Measurements from ENCODE around the gene GLIS2.

Gene GLIS2

DNA sequence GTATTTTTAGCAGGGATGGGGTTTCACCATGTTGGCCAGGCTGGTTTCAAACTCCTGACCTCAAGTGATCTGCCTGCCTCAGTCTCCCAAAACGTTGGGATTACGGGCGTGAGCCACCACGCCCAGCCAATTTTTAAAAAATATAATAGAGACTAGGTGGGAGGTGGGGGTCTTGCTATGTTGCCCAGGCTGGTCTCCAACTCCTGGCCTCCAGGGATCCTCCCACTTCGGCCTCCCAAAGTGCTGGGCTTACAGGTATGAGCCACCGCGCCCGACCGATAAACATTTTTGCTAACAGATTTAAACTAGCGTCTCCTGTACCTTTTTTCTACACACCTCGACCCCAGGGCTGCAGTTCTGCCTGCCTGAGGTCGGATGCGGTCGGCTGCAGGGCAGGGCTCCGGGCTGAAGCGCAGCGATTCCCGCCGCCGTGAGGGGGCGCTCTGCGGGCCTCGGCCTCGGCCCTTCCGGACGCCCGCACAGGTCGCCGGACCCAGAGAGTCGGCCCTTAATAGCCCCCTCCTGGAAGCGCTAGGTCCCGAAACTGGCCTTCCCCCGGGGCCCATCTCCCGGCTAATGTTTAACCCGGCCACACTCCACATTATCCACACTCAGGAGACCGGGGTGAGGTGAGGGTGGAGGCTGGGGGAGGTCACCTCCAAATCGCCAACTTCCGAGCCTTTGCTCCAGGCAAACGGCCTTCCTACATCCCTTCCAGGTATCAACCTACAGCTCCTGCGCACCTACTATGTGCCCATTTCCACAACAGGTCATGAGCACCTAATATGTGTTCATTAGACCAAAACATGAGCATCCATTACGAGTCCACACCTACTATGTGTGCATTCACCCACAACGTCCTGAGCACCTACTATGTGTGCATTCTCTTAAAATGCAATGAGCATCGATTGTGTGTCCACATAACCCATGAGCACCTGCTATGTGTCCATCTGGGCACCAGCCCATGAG is 2.0 kb upstream of the GLIS2 start:
- Histone ChIP-seq H3K4me3 (ENCODE audit: insufficient read depth, low read depth, low read length) (no peak overlapping the region), H3K27me3 (ENCODE audit: control insufficient read depth, insufficient read depth, low read length, poor library complexity, severe bottlenecking) (peaks cover 24% of the 10 kb centered on the region), H3K4me1 (ENCODE audit: control insufficient read depth, insufficient read depth, low read length) (peaks cover 43% of the 10 kb centered on the region), H3K36me3 (ENCODE audit: control insufficient read depth, insufficient read depth, low read length) (no peaks in the 10 kb centered on the region), H3K9me3 (ENCODE audit: control insufficient read depth, low read length) (no peaks in the 10 kb centered on the region), H3K27ac (ENCODE audit: insufficient read depth, low read depth, low read length, poor library complexity, severe bottlenecking) (no peak overlapping the region)
- 20 to 21% methylated on average over 43 of the region's 43 CpGs for WGBS, 2 experiments

DNA sequence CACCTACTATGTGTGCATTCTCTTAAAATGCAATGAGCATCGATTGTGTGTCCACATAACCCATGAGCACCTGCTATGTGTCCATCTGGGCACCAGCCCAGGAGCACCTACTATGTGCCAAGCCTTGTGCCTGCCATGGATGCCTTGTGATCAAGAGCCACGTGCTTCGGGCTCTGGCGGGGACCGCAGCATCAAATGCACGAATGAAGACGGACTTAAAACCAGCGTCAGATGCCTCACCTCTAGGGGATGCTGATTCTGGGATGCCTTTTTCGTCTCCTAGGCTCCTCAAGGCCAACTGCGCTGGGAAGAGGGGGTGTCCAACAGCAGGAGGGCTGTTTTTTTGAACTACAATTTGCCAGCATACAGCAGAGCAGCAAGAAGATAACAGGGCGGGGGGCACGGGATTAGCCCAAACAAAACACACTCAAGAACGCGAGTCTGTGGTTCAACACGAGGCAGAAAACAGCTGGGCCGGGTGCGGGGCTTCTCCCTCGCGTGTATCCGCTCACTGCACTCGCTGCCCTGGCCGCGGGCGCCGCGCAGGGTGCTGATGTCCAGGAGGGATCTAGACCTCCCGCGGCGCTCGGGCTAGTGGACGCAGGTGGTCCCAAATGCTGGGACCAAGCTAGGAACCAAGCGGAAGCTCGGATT is 1.2 kb upstream of the GLIS2 start:
- peak overlapping the region; percentile 54 for H3K4me3 ChIP-seq (ENCODE audit: insufficient read depth, low read depth, low read length)
- peak overlapping the region; percentile 8 for H3K27ac ChIP-seq (ENCODE audit: insufficient read depth, low read depth, low read length, poor library complexity, severe bottlenecking)

DNA sequence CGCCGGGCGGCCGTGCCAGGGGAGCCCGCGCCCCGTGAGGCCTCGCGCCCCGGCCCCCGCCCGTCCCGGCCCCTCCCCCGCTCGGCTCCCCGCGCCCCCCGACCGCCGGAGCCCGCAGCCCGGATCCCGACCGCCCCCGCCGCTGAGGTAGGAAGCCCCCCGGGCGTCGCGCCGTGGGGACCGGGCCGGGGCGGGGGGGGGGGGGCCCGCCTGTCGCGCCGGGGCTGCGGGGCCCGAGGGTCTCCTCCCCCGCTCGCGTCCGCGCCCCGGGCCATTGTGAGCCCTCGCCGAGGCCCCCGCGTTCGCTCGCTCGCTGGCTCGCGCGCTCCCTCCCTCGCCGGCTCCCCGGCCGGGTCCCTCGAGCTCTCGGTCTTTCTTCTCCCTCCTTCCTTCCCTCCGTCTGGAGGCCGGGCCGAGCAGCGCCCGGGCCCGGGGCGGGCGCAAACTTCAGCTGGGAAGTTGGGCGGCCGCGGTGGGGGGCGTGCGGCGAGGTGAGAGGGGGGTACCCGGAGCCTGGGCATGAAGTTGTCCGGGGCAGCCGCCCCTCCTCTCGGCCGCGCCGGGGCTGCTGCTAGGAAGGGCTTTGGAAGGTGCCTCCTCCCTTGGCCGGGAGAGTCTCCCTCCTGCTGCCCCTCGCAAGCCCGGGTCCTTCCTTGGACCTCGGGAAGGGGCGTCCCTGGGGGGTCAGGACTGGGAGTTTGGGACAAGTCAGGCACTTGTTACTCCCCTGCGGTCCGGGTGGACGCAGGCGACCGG is 419 bp downstream of the GLIS2 start:
- H3K27ac ChIP-seq (ENCODE audit: insufficient read depth, low read depth, low read length, poor library complexity, severe bottlenecking), result no peak overlapping the region
- H3K36me3 ChIP-seq (ENCODE audit: control insufficient read depth, insufficient read depth, low read length), result no peaks in the 10 kb centered on the region
- no peaks in the 10 kb centered on the region for H3K9me3 ChIP-seq (ENCODE audit: control insufficient read depth, low read length)
- 0% methylated on average over 93 of the region's 93 CpGs for WGBS, 2 experiments
- peaks cover 49% of the 10 kb centered on the region for H3K4me1 ChIP-seq (ENCODE audit: control insufficient read depth, insufficient read depth, low read length)
- peaks cover 24% of the 10 kb centered on the region for H3K27me3 ChIP-seq (ENCODE audit: control insufficient read depth, insufficient read depth, low read length, poor library complexity, severe bottlenecking)
- peak overlapping the region; percentile 73 for H3K4me3 ChIP-seq (ENCODE audit: insufficient read depth, low read depth, low read length)

More for the DNA sequence above, 1.2 kb upstream of the GLIS2 start:
- peaks cover 24% of the 10 kb centered on the region for H3K27me3 ChIP-seq (ENCODE audit: control insufficient read depth, insufficient read depth, low read length, poor library complexity, severe bottlenecking)
- H3K36me3 ChIP-seq (ENCODE audit: control insufficient read depth, insufficient read depth, low read length), result no peaks in the 10 kb centered on the region
- WGBS, 2 experiments, result 5 to 6% methylated on average over 33 of the region's 33 CpGs
- H3K9me3 ChIP-seq (ENCODE audit: control insufficient read depth, low read length), result no peaks in the 10 kb centered on the region
- H3K4me1 ChIP-seq (ENCODE audit: control insufficient read depth, insufficient read depth, low read length), result peaks cover 44% of the 10 kb centered on the region

DNA sequence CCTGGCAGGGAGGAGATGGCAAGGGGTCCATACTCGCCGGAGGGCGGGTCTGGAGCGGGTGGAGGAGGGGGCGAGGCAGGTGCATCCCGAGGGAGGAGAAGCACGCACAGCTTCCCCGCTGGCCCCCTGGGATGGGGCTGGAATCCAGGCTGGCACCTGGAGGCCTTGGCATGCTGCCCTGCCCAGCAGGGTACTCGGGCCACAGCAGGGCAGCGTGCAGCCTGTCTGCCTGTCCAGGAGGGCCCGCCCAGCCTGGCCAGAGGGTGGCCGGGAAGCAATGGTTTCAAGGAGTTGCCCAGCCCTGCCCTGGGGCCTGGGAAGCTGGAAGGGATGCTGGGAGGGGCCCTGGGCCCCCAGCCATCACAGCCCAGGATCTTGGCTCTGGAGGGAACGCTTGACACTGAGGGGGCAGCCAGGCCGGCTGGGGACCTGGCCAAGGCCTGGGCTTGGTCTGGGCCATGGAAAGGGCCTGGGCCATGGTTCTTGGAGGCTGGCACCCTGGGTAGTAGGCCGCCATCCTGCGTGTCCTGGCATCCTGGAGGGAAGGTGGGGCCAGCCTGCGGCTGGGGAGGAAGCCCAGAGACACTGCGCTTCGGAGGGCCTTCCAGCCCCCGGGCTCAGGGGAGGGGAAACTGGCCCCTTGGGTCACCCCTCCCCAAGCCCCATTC is 1.1 kb downstream of the GLIS2 start:
- H3K36me3 ChIP-seq (ENCODE audit: control insufficient read depth, insufficient read depth, low read length), result no peaks in the 10 kb centered on the region
- H3K4me1 ChIP-seq (ENCODE audit: control insufficient read depth, insufficient read depth, low read length), result peaks cover 49% of the 10 kb centered on the region
- peak overlapping the region; percentile 73 for H3K4me3 ChIP-seq (ENCODE audit: insufficient read depth, low read depth, low read length)
- peaks cover 24% of the 10 kb centered on the region for H3K27me3 ChIP-seq (ENCODE audit: control insufficient read depth, insufficient read depth, low read length, poor library complexity, severe bottlenecking)
- WGBS, 2 experiments, result 29 to 30% methylated on average over 20 of the region's 20 CpGs
- no peak overlapping the region for H3K27ac ChIP-seq (ENCODE audit: insufficient read depth, low read depth, low read length, poor library complexity, severe bottlenecking)
- H3K9me3 ChIP-seq (ENCODE audit: control insufficient read depth, low read length), result no peaks in the 10 kb centered on the region

DNA sequence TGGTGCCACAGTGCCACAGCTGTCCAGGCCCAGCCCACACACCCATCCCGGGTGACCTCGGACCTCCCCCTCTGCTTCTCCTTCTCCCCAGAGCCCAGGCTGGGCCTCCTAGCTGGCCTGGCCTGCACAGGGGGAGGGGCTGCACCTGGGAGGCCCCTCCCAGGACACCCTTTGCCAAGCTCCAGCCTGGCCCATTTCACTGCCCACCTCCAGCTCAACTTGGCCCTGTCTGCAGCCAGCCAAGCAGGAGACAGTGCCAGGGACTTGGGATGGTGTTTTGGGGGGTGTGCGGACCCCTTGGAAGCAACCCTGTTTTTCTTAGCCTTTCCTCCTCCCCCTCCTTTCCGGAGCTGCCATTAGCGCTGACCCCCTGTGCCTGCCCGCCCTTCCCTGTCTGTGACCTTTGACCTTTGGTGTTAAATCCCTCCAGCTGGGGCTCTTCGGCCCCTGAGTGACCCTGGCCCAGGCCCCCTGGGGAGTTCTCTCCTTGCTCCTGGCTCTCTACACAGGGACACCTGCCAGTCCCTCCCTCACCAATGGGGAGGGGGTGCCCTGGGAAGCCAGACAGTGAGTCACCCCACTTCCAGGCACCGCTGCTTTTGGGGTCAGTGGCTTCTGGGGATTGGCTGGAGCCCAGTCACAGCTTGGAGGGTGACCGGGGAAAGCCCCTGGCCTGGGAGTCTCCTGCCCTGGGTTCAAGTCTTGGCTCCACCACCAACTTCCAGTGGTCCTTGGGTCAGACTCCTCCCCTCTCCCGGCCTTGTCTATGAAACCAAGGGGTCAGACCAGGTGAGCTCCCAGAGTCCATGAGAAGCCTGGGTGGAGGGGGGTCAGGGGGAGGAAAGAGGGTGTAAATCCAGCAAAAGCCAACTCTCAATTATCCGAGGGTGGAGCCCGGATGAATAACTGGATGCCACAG is 1.9 kb downstream of the GLIS2 start:
- Histone ChIP-seq H3K27me3 (ENCODE audit: control insufficient read depth, insufficient read depth, low read length, poor library complexity, severe bottlenecking) (peaks cover 24% of the 10 kb centered on the region), H3K4me1 (ENCODE audit: control insufficient read depth, insufficient read depth, low read length) (peaks cover 49% of the 10 kb centered on the region), H3K4me3 (ENCODE audit: insufficient read depth, low read depth, low read length) (peak overlapping the region; percentile 73), H3K36me3 (ENCODE audit: control insufficient read depth, insufficient read depth, low read length) (no peaks in the 10 kb centered on the region), H3K27ac (ENCODE audit: insufficient read depth, low read depth, low read length, poor library complexity, severe bottlenecking) (peak overlapping the region; percentile 4), H3K9me3 (ENCODE audit: control insufficient read depth, low read length) (no peaks in the 10 kb centered on the region)
- WGBS, 2 experiments, result 51 to 54% methylated on average over 12 of the region's 12 CpGs

DNA sequence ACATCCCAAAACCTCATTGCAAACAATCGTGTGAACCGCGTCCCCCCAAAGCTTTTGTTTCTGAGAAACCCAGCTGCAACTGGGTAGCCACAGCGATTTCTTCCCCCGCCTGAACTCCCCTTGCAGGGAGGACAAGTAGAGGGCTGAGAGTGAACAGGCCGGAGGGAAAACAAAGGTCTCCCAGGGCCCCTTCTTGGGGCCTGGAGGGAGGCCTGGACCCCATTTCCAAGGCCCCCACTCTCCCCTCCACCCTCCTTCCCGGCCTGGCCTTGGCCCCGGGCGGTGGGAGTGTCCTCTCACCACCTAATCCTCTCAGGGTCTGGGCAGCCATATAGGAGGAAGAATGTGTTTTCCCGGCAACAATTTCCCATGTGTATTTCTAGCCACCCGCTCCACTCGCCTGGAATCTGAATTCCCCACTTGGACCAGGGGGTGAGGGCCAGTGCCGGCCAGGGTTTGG is 2.6 kb downstream of the GLIS2 start:
- WGBS, 2 experiments, result 59 to 60% methylated on average over 11 to 13 of the region's 13 CpGs
- no peak overlapping the region for H3K4me3 ChIP-seq (ENCODE audit: insufficient read depth, low read depth, low read length)
- H3K9me3 ChIP-seq (ENCODE audit: control insufficient read depth, low read length), result no peaks in the 10 kb centered on the region
- peaks cover 19% of the 10 kb centered on the region for H3K27me3 ChIP-seq (ENCODE audit: control insufficient read depth, insufficient read depth, low read length, poor library complexity, severe bottlenecking)
- peaks cover 51% of the 10 kb centered on the region for H3K4me1 ChIP-seq (ENCODE audit: control insufficient read depth, insufficient read depth, low read length)
- H3K36me3 ChIP-seq (ENCODE audit: control insufficient read depth, insufficient read depth, low read length), result no peaks in the 10 kb centered on the region
- H3K27ac ChIP-seq (ENCODE audit: insufficient read depth, low read depth, low read length, poor library complexity, severe bottlenecking), result peak overlapping the region; percentile 4

DNA sequence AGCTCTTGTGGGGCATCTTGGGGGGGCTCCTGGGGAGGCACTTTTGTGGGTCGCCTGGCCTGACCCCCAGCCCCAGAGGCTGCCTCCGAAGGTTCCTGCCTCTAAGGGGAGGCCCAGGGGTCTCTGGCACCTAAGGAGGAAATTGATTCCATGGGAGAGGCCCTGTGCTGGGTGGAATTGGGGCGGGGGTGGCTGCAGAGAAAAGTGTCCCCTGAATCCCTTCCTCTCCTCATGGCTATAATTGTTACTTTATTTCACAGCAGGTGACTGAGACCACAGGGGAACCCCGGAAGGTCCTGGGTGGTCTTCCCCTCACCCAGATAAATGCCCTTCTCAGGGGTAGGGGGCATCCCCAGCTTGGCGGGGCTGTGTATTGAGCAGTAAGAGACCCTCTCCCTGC is 3.1 kb downstream of the GLIS2 start:
- no peaks in the 10 kb centered on the region for H3K36me3 ChIP-seq (ENCODE audit: control insufficient read depth, insufficient read depth, low read length)
- H3K27ac ChIP-seq (ENCODE audit: insufficient read depth, low read depth, low read length, poor library complexity, severe bottlenecking), result no peak overlapping the region
- H3K4me1 ChIP-seq (ENCODE audit: control insufficient read depth, insufficient read depth, low read length), result peaks cover 52% of the 10 kb centered on the region
- H3K4me3 ChIP-seq (ENCODE audit: insufficient read depth, low read depth, low read length), result no peak overlapping the region
- no peaks in the 10 kb centered on the region for H3K9me3 ChIP-seq (ENCODE audit: control insufficient read depth, low read length)
- 85 to 92% methylated on average over 5 of the region's 5 CpGs for whole genome bisulfite sequencing, 2 experiments
- peaks cover 14% of the 10 kb centered on the region for H3K27me3 ChIP-seq (ENCODE audit: control insufficient read depth, insufficient read depth, low read length, poor library complexity, severe bottlenecking)

DNA sequence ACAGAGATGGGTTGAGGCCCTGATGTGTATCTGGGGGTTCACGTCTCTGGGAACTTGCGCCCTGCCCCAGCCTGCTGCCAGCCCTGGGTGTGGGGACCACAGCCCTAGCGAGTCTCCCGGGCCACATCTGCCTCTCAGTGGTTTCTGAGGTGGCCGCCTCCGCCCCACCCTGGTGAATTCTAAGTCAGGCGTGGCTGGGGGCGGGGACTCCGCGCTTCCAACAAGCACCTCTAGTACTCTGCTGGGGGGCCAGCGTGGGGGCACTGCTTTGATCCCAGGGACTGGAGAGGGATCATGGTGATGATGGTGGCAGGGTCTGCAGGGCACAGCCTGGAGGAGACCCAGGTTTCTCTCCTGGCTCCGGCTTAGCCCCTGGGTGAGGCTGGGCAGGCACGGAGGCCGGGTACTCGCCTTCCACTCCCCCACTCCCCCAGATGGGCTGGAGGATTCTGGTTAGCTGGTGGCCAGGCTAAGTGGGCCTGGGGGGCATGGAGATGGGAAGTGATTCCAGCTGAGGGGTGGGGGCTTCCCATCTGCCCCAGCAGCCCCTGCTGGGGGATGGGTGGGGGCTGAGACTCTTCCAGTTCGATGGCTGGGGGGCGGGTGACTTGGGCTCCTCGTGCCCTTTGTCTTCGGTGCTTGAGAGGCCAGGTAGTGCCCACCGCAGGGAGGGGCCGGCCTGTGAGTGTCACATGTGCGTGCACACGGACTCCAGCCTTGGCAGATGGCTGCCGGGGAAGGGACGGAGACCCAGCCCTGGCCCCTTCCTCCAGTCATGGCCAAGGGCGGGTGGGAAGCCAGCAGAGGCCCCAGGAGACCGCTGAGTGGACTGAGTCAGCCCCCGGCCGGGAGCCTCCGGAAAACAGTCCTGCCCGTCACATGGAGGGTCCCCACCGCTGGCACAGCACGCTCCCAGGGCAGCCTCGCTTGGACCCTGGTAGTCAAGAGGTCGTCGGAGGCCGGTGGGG is 3.9 kb downstream of the GLIS2 start:
- Histone ChIP-seq H3K27ac (ENCODE audit: insufficient read depth, low read depth, low read length, poor library complexity, severe bottlenecking) (no peak overlapping the region), H3K36me3 (ENCODE audit: control insufficient read depth, insufficient read depth, low read length) (no peaks in the 10 kb centered on the region), H3K27me3 (ENCODE audit: control insufficient read depth, insufficient read depth, low read length, poor library complexity, severe bottlenecking) (peaks cover 6% of the 10 kb centered on the region), H3K9me3 (ENCODE audit: control insufficient read depth, low read length) (no peaks in the 10 kb centered on the region), H3K4me1 (ENCODE audit: control insufficient read depth, insufficient read depth, low read length) (peaks cover 49% of the 10 kb centered on the region), H3K4me3 (ENCODE audit: insufficient read depth, low read depth, low read length) (no peak overlapping the region)
- WGBS, 2 experiments, result 87% methylated on average over 37 of the region's 37 CpGs
